ENCODE data around the gene MARK3.

The MARK3 gene

GRCh38 chr14:103396463-103396862 lies 11.2 kb downstream of the MARK3 start:
- DNase-seq = no peak

DNA sequence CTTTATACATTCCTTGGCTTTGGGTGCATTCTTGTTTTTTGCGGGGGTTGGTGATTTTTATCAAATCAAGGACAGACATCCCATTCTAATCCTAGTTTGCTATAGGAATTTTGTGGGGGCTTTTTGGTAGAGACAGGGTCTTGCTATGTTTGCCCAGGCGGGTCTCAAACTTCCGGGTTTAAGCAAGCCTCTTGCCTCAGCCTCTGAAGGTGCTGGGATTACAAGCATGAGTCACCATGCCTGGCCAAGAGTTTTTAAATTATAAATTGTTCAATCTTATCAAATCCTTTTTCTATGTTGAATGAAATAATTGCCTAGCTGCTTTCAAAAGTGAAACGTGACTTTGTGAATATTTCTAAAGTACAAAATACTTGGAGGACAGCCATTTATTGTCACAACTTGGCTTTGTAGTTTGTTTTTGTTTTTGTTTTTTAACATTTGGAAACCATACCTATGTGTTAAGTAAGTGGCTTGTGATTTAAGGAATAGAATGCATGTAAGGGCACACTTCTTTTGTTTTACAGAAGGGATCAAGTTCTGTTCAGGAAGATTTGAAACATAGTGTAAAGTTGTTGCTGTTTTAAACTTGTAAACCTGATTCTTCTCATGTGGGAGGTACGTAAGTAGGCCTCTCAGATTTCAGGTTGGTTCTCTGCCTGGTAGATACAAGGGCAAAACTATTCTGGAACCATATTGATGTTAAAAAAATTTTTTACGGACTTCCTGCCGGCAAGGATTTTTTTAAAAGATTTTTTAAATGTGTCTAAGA lies 13.4 kb downstream of the MARK3 start:
- DNase-seq = no peak

- no peak for DNase-seq
These were observed 15.3 kb downstream of the MARK3 start for GRCh38 chr14:103400537-103400936.

DNA sequence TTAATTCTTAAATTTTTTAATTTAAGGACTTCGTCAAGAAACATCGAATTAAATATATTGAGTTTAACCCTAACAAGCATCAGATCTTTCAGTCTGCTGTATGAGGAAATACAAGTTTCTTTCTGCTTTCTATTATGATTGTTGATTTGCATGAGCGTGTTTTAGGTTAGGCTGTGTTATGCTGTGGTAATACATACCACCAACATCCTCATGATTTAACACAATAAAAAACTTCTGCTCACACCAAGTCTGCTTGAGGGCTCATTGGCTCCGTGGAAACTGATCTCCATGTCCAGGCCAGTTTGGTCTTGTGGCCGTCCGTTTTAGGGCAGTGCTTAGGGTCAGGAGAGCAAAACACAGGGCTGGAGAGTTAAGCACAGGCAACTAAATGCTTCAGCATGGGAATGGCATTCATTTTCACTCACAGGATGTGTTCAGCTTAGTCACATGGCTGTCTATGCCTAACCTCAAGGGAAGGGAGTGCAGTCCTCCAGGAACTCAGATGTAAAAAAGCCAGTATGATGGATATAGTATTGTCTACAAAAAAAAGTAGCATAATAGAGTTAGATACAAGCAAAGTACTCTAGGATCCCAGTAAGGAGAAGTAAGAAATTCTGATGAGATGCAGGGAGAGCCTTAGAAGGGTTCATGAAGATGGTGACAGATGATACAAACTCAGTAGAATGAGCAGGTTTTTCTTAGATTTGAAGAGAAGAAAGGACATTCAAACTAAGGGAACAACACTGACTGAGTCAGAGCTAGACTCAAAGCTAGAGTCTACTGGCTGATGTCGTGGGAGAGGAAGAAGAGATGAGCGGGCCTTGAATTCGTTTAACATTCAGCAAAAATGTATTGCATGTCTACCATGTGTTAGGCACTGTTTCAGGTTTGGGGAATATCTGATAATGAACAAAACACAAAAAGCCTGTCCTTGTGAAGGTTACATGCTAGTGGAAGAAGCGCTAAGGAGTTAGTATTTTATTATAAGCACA lies 16.3 kb downstream of the MARK3 start:
- DNase-seq = no peak

DNA sequence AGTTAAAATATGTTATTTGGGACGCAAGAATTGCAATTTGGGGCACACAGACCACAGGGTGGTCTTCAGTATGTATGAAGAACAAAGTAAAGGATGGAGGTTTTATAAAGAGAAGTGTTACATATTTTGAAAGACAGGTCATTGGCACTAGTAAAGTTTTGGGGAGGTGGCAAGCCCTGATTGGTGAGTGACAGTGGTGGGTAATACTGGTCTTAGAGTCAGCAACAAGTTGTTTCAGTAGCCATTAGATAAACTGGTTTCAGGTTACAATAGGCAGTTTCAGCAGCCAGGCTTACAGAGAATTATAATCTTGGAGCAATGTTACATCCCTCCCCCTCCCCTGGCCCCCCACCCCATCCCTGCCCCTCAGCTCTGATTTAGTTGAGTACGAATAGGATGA lies 17.5 kb downstream of the MARK3 start:
- no peak for DNase-seq

DNA sequence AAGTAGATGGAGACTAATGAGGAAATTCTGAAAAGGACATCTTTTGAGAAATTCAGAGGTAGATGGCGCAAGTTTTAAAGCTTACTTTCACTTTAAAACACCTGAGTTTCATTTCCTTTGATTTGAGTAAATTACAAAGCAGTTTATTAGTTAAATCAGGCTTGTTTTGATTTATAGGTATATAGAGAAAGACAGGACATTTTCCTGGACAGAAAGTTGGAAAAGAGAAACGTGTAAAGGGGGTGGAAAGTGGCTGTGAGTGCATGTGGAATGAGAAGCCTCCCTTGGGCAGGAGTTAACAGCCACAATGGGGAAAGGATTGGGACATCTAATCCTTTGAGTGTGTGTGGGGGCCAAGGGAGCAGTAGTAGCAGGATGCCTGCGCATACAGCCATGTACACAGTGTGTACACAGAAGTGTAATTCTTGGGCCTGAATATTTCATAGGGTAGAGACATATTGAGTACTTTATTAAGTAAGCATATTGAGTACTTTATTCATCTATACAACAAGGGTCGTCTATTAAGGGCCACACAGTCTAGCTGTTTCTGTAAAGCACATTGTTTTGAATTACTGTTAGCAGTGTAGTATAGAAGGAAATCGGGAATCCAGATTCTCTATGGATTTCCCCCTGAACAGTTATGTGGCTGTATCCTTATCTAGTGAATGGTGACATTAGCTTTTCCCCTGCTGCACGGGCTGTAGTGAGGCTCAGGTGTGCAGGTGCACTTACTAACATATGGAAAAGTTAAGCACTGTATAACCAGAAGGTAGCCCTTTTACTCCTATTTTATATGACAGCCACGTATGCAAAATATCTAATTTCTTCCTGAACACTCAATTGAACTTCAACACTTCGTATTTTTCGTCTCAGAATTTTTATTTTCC lies 19.1 kb downstream of the MARK3 start:
- no peak for DNase-seq

DNA sequence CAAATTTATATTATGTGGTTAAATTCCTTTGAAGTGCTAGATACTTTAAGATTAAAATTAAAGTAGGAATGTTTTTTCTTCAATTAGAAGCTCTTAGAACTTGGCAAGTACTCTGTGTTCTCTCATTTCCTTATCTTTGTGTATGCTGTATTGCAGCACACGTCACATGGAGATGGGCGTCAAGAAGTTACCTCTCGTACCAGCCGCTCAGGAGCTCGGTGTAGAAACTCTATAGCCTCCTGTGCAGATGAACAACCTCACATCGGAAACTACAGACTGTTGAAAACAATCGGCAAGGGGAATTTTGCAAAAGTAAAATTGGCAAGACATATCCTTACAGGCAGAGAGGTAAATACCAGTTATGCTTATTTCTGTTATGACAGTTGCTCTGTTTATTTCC lies 19.7 kb downstream of the MARK3 start:
- no peak for DNase-seq

DNA sequence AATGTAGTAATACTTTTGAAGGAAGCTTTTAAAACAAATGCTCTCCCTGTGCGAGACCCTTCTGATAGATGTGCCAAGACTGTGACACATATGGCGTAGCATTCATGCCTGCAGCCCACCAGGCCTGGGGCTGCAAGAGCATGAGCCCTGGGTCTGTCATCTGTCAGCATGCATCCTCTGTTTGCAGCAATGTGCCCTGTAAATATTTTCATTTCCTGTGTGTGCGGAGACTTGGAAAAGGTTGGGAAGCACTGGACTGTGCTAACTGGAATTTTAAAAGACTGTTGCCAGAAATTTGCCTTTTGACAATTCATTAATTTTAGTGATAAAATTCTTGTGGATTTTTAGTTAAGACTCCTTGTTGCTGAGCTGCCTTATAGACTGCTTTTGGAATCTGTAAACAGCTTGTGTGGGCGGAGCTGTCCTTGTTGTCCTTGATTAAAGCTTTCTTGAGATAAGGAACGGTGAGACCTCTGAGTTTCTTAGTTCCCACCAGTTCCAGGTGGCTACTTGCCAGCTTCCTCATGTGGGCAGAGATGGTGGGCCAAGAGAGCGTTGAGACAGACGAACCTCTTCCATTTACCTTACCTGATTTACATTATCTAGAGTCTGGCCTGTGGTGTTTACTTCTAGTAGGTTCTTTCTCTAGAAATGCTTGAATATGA lies 23.4 kb downstream of the MARK3 start:
- DNase-seq = no peak

- no peak for DNase-seq
These were observed 31.7 kb downstream of the MARK3 start for GRCh38 chr14:103416916-103417315.

DNA sequence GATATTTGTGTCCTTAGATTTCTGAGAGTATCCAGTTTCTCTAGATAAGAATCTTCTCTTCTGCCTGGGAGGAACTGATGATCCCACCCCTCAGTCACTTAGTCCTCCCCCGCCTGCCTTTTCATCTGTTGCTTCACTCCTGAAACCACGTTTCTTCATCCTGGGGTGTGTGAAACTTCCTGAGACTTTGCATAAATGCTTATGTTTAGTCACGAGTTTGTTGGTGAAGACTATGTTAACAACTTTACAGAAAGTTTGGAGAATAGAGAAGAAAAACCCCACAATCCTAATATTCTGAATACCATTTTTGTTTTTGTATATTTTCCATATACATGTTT lies 33.2 kb downstream of the MARK3 start:
- no peak for DNase-seq

DNA sequence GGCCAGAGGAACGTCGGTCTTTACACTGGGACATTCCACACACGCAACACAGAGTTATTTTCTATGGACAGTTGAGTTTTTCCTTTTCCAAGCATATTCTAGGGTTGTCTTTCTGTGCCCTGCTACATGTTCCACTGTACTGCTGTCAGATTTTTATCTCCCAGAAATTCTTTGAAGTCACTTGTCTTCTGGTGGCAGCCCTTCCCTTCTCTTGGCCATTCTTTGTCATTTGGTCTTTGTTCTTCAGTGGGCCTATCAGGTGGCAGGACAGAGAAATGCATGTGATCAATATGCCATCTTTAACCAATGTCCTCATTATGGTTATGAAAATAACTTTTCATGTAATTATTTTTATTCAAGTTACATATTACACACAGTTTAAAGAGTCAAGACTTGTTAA lies 36.3 kb downstream of the MARK3 start:
- DNase-seq = no peak

DNA sequence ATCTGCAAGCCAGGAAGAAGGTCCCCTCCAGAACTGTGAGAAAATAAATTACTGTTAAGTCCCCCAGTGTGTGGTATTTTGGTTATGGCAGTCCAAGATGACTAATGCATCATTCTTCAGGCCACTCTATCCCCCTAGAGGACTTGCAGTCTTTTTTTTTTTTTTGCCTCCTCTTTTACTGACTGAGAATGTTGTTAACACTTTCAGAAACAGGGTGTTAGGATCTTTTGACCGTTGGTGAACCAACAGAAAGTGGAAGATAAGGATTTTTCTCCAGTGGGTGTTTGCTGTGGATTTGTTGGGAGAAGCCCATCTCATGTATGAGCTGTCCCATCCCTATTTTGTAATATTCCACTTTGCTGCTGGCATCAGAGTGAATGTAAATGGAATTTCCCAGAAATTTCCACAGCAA lies 37.8 kb downstream of the MARK3 start:
- no peak for DNase-seq

GRCh38 chr14:103427485-103428443 lies 42.5 kb downstream of the MARK3 start:
- DNase-seq = no peak

DNA sequence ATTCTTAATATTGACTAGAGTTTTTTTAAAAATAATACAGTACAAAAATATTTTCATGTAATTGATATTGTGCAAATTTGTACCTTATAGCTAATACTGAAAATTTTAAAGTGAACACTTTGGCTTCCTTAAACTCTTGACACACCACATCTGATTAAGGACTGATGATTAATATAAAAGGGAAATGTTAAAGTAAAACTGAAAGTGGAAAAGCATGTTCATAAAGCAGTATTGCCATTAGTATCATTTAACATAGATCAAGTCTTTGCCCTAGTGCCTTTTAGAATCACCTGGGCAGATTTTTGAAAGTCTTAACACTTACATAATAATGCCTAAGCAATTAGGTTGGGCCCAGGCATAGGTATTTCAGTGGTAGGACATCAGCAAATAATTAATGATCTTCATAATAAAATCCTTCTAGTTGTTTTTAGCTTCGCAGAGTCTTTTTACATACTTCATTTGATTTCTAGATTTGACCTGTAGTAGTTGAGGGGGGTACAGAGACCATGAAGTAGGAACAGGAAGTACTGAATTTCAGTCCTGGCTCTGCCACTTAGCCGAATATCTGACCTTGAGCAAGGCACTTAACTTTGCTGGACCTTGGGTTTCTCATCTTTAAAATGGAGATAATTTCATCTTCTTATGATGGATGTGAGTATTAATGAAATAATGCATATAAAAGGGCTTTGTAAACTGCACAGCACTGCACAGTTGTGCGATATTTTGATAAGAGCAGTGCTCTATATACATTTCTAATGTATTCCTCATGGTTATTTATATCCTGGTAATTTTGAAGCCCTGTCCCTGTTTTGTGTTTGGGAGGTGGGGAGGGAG lies 43.7 kb downstream of the MARK3 start:
- DNase-seq = no peak

DNA sequence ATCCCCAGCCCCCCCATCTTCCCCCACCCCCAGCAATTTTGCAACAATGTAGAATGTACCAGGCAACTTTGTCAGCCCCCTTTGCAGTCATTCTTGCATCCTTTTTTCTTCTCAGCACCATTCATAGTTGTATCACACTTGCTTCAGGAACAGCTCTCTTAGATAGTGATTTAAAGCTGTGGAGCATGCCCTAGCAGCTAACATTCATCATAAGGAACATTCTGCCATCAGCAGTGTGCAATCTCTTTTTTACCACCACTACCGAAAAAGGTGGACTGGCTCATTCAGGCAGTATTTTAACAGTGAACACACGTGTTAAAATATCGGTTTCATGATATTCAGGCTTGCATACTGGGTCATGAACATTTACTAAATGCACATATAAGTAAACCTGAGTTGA lies 45.1 kb downstream of the MARK3 start:
- no peak for DNase-seq

DNA sequence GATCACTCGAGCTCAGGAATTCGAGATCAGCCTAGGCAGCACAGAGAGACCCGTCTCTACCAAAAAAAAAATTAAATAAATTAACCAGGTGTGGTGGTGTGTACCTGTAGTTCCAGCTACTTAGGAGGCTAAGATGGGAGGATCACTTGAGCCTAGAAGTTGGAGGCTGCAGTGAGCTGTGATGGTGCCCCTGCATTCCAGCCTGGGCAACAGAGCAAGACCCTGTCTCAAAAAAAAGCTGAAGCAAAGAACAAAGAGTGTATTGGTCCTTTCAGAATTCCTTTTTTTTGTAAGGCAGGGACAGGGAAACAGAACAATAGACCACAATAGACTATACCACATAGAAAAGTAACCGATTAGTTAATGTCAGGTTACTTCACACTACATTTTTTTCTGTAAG lies 47.4 kb downstream of the MARK3 start:
- no peak for DNase-seq

DNA sequence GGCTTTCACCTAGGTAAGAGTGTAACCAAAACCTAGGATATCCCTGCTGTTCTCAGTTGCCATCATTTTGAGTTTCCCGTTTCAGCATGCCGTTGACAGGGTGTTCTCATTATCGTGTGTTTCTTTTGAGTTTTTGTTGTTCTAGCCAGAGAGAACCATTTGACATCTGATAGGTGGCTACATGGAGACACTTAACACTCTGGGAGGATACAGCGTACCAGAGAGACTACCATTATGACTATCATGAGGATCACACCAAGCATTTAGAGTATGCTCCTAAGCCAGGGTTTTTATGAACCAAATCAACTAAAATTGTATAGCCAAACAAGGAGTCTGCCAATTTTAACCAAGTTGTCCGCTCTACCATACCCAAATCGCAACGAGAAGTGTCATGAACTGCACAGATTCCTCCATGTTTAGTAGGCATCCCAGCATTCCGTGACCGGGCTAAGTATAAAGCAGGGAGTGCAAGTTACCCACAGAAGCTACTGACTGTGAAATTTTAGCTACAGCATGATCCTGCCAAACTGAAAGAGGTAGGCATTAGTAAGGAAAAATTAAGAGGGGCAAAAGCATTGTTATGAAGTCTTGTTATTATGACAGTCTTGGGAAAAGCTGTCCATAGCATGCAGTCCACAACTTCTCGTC lies 48.8 kb downstream of the MARK3 start:
- DNase-seq = no peak

- DNase-seq = no peak
These were observed 49.7 kb downstream of the MARK3 start for GRCh38 chr14:103434868-103435442.

- no peak for DNase-seq
These were observed 51.3 kb downstream of the MARK3 start for GRCh38 chr14:103436533-103436932.

GRCh38 chr14:103442288-103442687 lies 57.1 kb downstream of the MARK3 start:
- DNase-seq = no peak

All from DMS79 (cell line).